Right lobe of liver (tissue), 6 donors: ENCODE results near the gene CXCL1. TPM values are rescaled to one million over a fixed set of nuclear protein-coding genes. Genes with fewer than 3 reads are reported as not detected.
A peak's percentile ranks its signal among the peaks of the same experiment; 100 is the strongest.

ENCODE experiments used
- ATAC-seq, 4 donors: fragments of 200-7000 bp; cut with Tn5 transposase; one replicate each; pipeline ENCODE4 v1.9.1; 2020; ENCODE audit warnings: mild to moderate bottlenecking in 4 of 4, moderate library complexity in 4 of 4
- DNase-seq, 3 donors: peaks; one replicate each; pipeline ENCODE4 v3.0.0-alpha.2; 2020
- H3K27ac ChIP-seq, 3 donors: fragments of 200-600 bp; one replicate each; pipeline ENCODE4 v1.8.0; 2022
- H3K27me3 ChIP-seq, 2 donors: fragments of 200-600 bp; one replicate each; pipeline ENCODE4 v1.8.0; 2022
- H3K36me3 ChIP-seq, 4 donors: fragments of 200-600 bp; sonication (generic) in 1 of 4; one replicate each; pipeline versions ENCODE4 v1.5.1 to v1.8.0; 2017 to 2022; ENCODE audit warnings: control low read depth in 1 of 4
- H3K4me1 ChIP-seq, 4 donors: fragments of 200-600 bp; sonication (generic) in 1 of 4; one replicate each; pipeline versions ENCODE4 v1.5.1 to v1.8.0; 2017 to 2022; ENCODE audit warnings: control low read depth in 1 of 4
- H3K4me3 ChIP-seq, 3 donors: fragments of 200-600 bp; one replicate each; pipeline ENCODE4 v1.8.0; 2022
- H3K9me3 ChIP-seq, 4 donors: fragments of 200-600 bp; sonication (generic) in 1 of 4; one replicate each; pipeline versions ENCODE4 v1.5.1 to v1.8.0; 2017 to 2022; ENCODE audit warnings: control low read depth in 1 of 4
- CTCF ChIP-seq, 4 donors: fragments of 200-600 bp in 3 of 4; fragments of 450-650 bp in 1 of 4; IDR thresholded peaks; one replicate each; pipeline versions ENCODE4 v1.5.1 to v1.8.0; 2016 to 2022; ENCODE audit warnings: antibody characterized with exemption in 4 of 4, mild to moderate bottlenecking in 2 of 4
- POLR2A ChIP-seq: fragments of 450-650 bp; IDR thresholded peaks from one replicate; pipeline ENCODE4 v1.6.1; 2017; ENCODE audit warnings: antibody characterized with exemption, mild to moderate bottlenecking
- WGBS: methylation state at CpG from one replicate; pipeline ENCODE4 v1.1.6; 2018; ENCODE audit warnings: low coverage, low lambda C conversion rate; ENCODE audit not compliant: insufficient coverage; ENCODE audit errors: missing lambda C conversion rate; 5-methylcytosine and 5-hydroxymethylcytosine counted together
- intact Hi-C, 2 donors: fragments of 100-400 bp; cut with DNase I; formaldehyde crosslinking; loops; one replicate each; pipeline versions ENCODE4 v1.11.2 to v1.14.1; 2022
- total RNA-seq, 6 experiments: library from RNA; depleted of rRNA in 2 of 6; stranded (reverse); fragments of >200 nt in 2 of 6; fragmentation: NEBNext Ultra II Directional in 3 of 6; extraction: Animal tissue kit (Norgen Biotek cat#: 25700) in 3 of 6; gene quantifications; one replicate each; pipeline versions ENCODE4 v1.1.0 to v1.2.4, GENCODE V29; 2016 to 2023
- donor health status: DM: no; HTN: yes; CAD: no.
- donor health status: DM: no; HTN: no; CAD: no.
- donor health status: DM: no; HTN: no; CAD: no.
- donor health status: DM: no; HTN: yes; CAD: no.
- donor health status: DM: no; HTN: yes; CAD: no.

CXCL1 gene
- total RNA-seq, 6 experiments from 2014 or later: 0.42 to 33.1 (median 4.3) TPM

GRCh38 chr4:73864961-73865360, 4.2 kb upstream of the CXCL1 start:
- intact Hi-C loops: no loop called here
- no peaks in the 10 kb centered on the region for H3K27me3 ChIP-seq
- H3K9me3 ChIP-seq: no peaks in the 10 kb centered on the region
- no peak overlapping the region for H3K4me3 ChIP-seq
- DNase-seq (no peak), ATAC-seq (no peak)
- peaks cover 0 to 10% (median 0%) of the 10 kb centered on the region in 4 donors for H3K4me1 ChIP-seq
- WGBS: 70% methylated on average over 8 of the region's 8 CpGs
- no peak overlapping the region for H3K27ac ChIP-seq
- H3K36me3 ChIP-seq: no peaks in the 10 kb centered on the region
- no peak for TF ChIP-seq POLR2A
- no peak for TF ChIP-seq CTCF (IDR thresholded peaks at IDR 0.05)

GRCh38 chr4:73865431-73866096, 3.6 kb upstream of the CXCL1 start:
- 66% methylated on average over 5 of the region's 5 CpGs for WGBS
- peaks cover 0 to 6% (median 0%) of the 10 kb centered on the region in 4 donors for H3K4me1 ChIP-seq
- TF ChIP-seq CTCF (IDR thresholded peaks at IDR 0.05): no peak
- no peak for TF ChIP-seq POLR2A
- intact Hi-C loops: no loop called here
- H3K4me3 ChIP-seq: no peak overlapping the region
- H3K27ac ChIP-seq: no peak overlapping the region
- DNase-seq (no peak), ATAC-seq (no peak)
- no peaks in the 10 kb centered on the region for H3K9me3 ChIP-seq
- H3K27me3 ChIP-seq: no peaks in the 10 kb centered on the region
- H3K36me3 ChIP-seq: no peaks in the 10 kb centered on the region

- DNase-seq (no peak), ATAC-seq (no peak)
- intact Hi-C loops: no loop called here
- H3K9me3 ChIP-seq: no peaks in the 10 kb centered on the region
- H3K4me3 ChIP-seq: no peak overlapping the region
- H3K4me1 ChIP-seq: peaks cover 0 to 6% (median 0%) of the 10 kb centered on the region in 4 donors
- no peak for TF ChIP-seq CTCF (IDR thresholded peaks at IDR 0.05)
- no peak for TF ChIP-seq POLR2A
- 15% methylated on average over 2 of the region's 2 CpGs for WGBS
- H3K27me3 ChIP-seq: no peaks in the 10 kb centered on the region
- no peaks in the 10 kb centered on the region for H3K36me3 ChIP-seq
- H3K27ac ChIP-seq: no peak overlapping the region
Observed at GRCh38 chr4:73866246-73866645, 2.9 kb upstream of the CXCL1 start.

DNA sequence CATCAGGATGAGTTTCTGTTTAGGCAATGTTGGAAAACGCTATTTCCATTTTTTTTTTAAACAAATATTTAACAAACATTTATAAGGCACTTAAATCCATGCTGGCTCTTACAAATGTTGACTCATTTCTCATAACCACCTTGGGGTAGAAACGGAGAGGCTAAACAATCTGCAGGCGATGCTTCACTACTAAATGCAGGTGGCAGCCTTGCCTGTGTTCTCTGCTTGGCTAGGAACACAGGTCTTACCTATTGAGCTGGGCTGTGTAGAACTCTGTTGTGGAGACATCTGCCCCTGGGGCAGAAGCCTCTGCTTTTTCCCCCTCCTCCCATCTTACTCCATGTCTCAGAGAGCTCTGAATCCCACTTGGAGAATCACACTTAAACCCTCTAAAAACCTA, 1.4 kb upstream of the CXCL1 start:
- Histone ChIP-seq H3K4me1 (peaks cover 0 to 6% (median 0%) of the 10 kb centered on the region in 4 donors), H3K27me3 (no peaks in the 10 kb centered on the region), H3K36me3 (no peaks in the 10 kb centered on the region), H3K4me3 (no peak overlapping the region), H3K9me3 (no peaks in the 10 kb centered on the region), H3K27ac (no peak overlapping the region)
- intact Hi-C loops: no loop called here
- 48% methylated on average over 3 of the region's 3 CpGs for WGBS
- ATAC-seq (peak in 3 of 4 donors; percentile 24 to 41 (median 31)), DNase-seq (no peak)
- TF ChIP-seq CTCF (IDR thresholded peaks at IDR 0.05) (peak in 3 of 4 donors; percentile 7 to 22 (median 10)), POLR2A (no peak)
